CD14-positive monocyte (primary cell): ENCODE results near the gene ADAR. TPM values are rescaled to one million over a fixed set of nuclear protein-coding genes. Genes with fewer than 3 reads are reported as not detected.

Experiments
- DNase-seq, 3 donors: peaks; one replicate each; pipeline ENCODE4 v3.0.0-alpha.2; 2011 to 2022
- H2AFZ ChIP-seq: 2 replicates; pipeline ENCODE4 v1.6.0; 2012; ENCODE audit warnings: mild to moderate bottlenecking, low read depth, low read length, inconsistent platforms; ENCODE audit not compliant: insufficient read depth, poor library complexity, severe bottlenecking
- H3K27ac ChIP-seq, 2 donors: 1 replicate in 1 of 2; 2 replicates in 1 of 2; pipeline ENCODE4 v1.5.1; 2012 to 2013; ENCODE audit warnings: low read length in 2 of 2, control low read depth in 1 of 2, inconsistent platforms in 1 of 2, low read depth in 1 of 2, mild to moderate bottlenecking in 1 of 2
- H3K27me3 ChIP-seq, 2 donors: one replicate each; pipeline versions ENCODE4 v1.6.0 to v1.6.1; 2011 to 2013; ENCODE audit warnings: low read length in 2 of 2; ENCODE audit not compliant: control insufficient read depth in 2 of 2, insufficient read depth in 2 of 2
- H3K36me3 ChIP-seq, 2 donors: replicated peaks in 1 of 2; 1 replicate in 1 of 2; 2 replicates in 1 of 2; pipeline versions ENCODE4 v1.5.1 to v1.6.1; 2012 to 2013; ENCODE audit warnings: low read length in 2 of 2, control low read depth in 1 of 2, inconsistent platforms in 1 of 2, mild to moderate bottlenecking in 1 of 2; ENCODE audit not compliant: insufficient read depth in 2 of 2, control insufficient read depth in 1 of 2
- H3K4me1 ChIP-seq, 2 donors: 1 replicate in 1 of 2; 2 replicates in 1 of 2; pipeline versions ENCODE4 v1.5.1 to v1.6.1; 2012 to 2013; ENCODE audit warnings: low read length in 2 of 2, control low read depth in 1 of 2, inconsistent platforms in 1 of 2, mild to moderate bottlenecking in 1 of 2, moderate library complexity in 1 of 2; ENCODE audit not compliant: insufficient read depth in 2 of 2, control insufficient read depth in 1 of 2
- H3K4me2 ChIP-seq: replicated peaks from 2 replicates; pipeline ENCODE3; 2012; ENCODE audit warnings: low read length, moderate library complexity, mild to moderate bottlenecking; ENCODE audit not compliant: poor library complexity, severe bottlenecking; ENCODE audit errors: extremely low read depth
- H3K4me3 ChIP-seq, 3 experiments: fragments of 200-600 bp in 1 of 3; sonication (generic) in 1 of 3; replicated peaks in 1 of 3; 1 replicate in 2 of 3; 2 replicates in 1 of 3; pipeline ENCODE4 v1.5.1; 2011 to 2013; ENCODE audit warnings: low read length in 3 of 3, mild to moderate bottlenecking in 3 of 3, control low read depth in 2 of 3, low read depth in 2 of 3, inconsistent platforms in 1 of 3, moderate library complexity in 1 of 3
- H3K79me2 ChIP-seq: 2 replicates; pipeline ENCODE4 v1.6.0; 2012; ENCODE audit warnings: mild to moderate bottlenecking, control low read depth, inconsistent platforms, low read length, moderate library complexity; ENCODE audit not compliant: insufficient read depth
- H3K9ac ChIP-seq: 2 replicates; pipeline ENCODE4 v1.6.0; 2017; ENCODE audit warnings: low read length, mild to moderate bottlenecking; ENCODE audit not compliant: insufficient read depth, poor library complexity, severe bottlenecking
- H3K9me3 ChIP-seq, 2 donors: replicated peaks in 1 of 2; 1 replicate in 1 of 2; 2 replicates in 1 of 2; pipeline versions ENCODE4 v1.5.1 to v1.6.1; 2012 to 2013; ENCODE audit warnings: low read length in 2 of 2, control low read depth in 1 of 2; ENCODE audit not compliant: control insufficient read depth in 1 of 2, insufficient read depth in 1 of 2
- H4K20me1 ChIP-seq: 2 replicates; pipeline ENCODE4 v1.6.0; 2012; ENCODE audit warnings: mild to moderate bottlenecking, low read length, control low read depth, moderate library complexity; ENCODE audit not compliant: insufficient read depth
- H3K27ac Mint-ChIP-seq, 7 donors: one replicate each; pipeline ENCODE4 v1.8.0; 2020; ENCODE audit warnings: mild to moderate bottlenecking in 7 of 7, mixed read lengths in 7 of 7, moderate library complexity in 6 of 7, inconsistent platforms in 2 of 7
- H3K27me3 Mint-ChIP-seq, 3 donors: one replicate each; pipeline ENCODE4 v1.8.0; 2021 to 2022; ENCODE audit warnings: low read depth in 3 of 3, mild to moderate bottlenecking in 3 of 3, mixed read lengths in 3 of 3, moderate library complexity in 3 of 3, inconsistent platforms in 1 of 3
- H3K36me3 Mint-ChIP-seq, 2 donors: one replicate each; pipeline ENCODE4 v1.8.0; 2020; ENCODE audit warnings: mixed read lengths in 2 of 2, inconsistent platforms in 1 of 2, mild to moderate bottlenecking in 1 of 2
- H3K4me1 Mint-ChIP-seq: one replicate; pipeline ENCODE4 v1.8.0; 2020; ENCODE audit warnings: mild to moderate bottlenecking, mixed read lengths
- H3K4me3 Mint-ChIP-seq, 2 donors: one replicate each; pipeline ENCODE4 v1.8.0; 2020; ENCODE audit warnings: mild to moderate bottlenecking in 2 of 2, mixed read lengths in 2 of 2, moderate library complexity in 1 of 2
- H3K9me3 Mint-ChIP-seq, 7 donors: one replicate each; pipeline ENCODE4 v1.8.0; 2020 to 2022; ENCODE audit warnings: mixed read lengths in 7 of 7, mild to moderate bottlenecking in 6 of 7, moderate library complexity in 6 of 7, inconsistent platforms in 2 of 7
- WGBS: methylation state at CpG from one replicate; pipeline ENCODE4 v1.1.5; 2013; ENCODE audit warnings: missing lambda C conversion rate; ENCODE audit not compliant: insufficient coverage; 5-methylcytosine and 5-hydroxymethylcytosine counted together
- intact Hi-C, 2 donors: fragments of 100-400 bp; cut with micrococcal nuclease; formaldehyde crosslinking; loops; one replicate each; pipeline versions ENCODE4 v1.15.0 to v1.15.1; 2023
- polyA plus RNA-seq, 3 donors: library from polyadenylated mRNA; depleted of rRNA in 1 of 3; unstranded in 2 of 3; stranded (reverse) in 1 of 3; fragments of 300-500 nt in 2 of 3; fragments of >200 nt in 1 of 3; fragmentation: Illumina TruSeq in 2 of 3; gene quantifications; 1 replicate in 2 of 3; 2 replicates in 1 of 3; pipeline ENCODE4 v1.2.3, GENCODE V29; 2012 to 2021
- TF ChIP-seq, protein P1 (sequence below): fragments of 200-600 bp; IDR thresholded peaks from one replicate; pipeline ENCODE4 v1.8.0; 2022; ENCODE audit warnings: antibody characterized with exemption, mild to moderate bottlenecking

Gene ADAR
- polyA plus RNA-seq, 3 donors = 57.3 to 100 (median 91.6) TPM

DNA sequence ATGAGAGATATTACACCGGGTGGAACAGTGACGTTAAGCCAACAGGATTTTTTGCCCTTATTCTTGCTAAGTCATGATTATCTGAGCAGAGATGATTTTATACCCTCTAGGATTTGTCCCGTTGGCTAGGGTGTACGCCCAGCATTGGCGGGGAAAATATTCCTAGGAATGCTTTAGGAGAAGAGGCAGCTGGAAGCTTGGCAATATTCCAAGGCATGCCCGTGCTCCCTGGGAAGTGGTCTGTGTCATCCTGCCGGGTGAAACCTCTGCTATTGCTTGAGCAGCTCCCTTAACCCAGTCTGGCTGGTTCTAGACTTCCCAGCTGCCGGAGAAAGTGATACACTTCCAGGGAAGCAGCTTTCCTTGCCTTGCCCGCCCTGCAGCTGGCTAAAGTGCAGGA is 24.2 kb downstream of the ADAR start:
- H3K4me3 ChIP-seq = no peak overlapping the region
- Mint-ChIP-seq H3K4me3 (no peak overlapping the region), H3K9me3 (no peaks in the 10 kb centered on the region), H3K36me3 (peaks cover 96 to 100% of the 10 kb centered on the region in 2 donors), H3K4me1 (no peaks in the 10 kb centered on the region), H3K27ac (no peak overlapping the region), H3K27me3 (peaks cover 0 to 1% (median 0%) of the 10 kb centered on the region in 3 donors)
- no peak overlapping the region for H3K4me2 ChIP-seq
- 100% methylated on average over 5 of the region's 9 CpGs for WGBS
- H2AFZ ChIP-seq = no peak overlapping the region
- no peaks in the 10 kb centered on the region for H3K4me1 ChIP-seq
- no peak overlapping the region for H3K27ac ChIP-seq
- H3K79me2 ChIP-seq = no peaks in the 10 kb centered on the region
- no peaks in the 10 kb centered on the region for H3K9me3 ChIP-seq
- TF ChIP-seq, protein P1, sequence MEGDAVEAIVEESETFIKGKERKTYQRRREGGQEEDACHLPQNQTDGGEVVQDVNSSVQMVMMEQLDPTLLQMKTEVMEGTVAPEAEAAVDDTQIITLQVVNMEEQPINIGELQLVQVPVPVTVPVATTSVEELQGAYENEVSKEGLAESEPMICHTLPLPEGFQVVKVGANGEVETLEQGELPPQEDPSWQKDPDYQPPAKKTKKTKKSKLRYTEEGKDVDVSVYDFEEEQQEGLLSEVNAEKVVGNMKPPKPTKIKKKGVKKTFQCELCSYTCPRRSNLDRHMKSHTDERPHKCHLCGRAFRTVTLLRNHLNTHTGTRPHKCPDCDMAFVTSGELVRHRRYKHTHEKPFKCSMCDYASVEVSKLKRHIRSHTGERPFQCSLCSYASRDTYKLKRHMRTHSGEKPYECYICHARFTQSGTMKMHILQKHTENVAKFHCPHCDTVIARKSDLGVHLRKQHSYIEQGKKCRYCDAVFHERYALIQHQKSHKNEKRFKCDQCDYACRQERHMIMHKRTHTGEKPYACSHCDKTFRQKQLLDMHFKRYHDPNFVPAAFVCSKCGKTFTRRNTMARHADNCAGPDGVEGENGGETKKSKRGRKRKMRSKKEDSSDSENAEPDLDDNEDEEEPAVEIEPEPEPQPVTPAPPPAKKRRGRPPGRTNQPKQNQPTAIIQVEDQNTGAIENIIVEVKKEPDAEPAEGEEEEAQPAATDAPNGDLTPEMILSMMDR = no peak
- no peak for DNase-seq
- peaks cover 100% of the 10 kb centered on the region for H4K20me1 ChIP-seq
- no peak overlapping the region for H3K9ac ChIP-seq
- H3K27me3 ChIP-seq = no peaks in the 10 kb centered on the region
- H3K36me3 ChIP-seq = peaks cover 97 to 100% of the 10 kb centered on the region in 2 donors
- intact Hi-C loops = loop anchor here in 1 of 2 donors (10.0 kb wide), 1 partner anchor 61 kb away; no protein-coding TSS in a partner anchor

DNA sequence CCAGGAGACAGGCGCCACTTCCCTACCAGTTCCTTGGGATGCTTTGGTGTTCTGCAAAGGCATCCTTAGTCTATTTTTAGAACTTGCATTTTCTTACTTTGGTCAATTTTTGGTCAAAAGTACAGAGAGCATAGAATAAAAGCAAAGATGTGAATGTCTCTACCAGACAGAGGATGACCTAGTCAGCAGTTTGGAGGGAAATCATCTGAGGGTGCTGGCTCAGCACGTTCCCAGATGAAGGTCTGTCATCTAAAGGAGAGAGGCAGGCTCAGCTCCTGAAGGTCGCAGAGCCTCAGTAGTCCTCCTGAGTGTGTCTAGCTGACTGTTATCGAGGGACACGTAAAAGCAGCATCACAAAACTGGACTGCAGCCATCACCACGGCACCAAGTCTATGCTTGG is 25.1 kb downstream of the ADAR start:
- DNase-seq = no peak
- Histone ChIP-seq H2AFZ (no peak overlapping the region), H3K9me3 (no peaks in the 10 kb centered on the region), H3K9ac (no peak overlapping the region), H3K27ac (no peak overlapping the region), H3K4me3 (no peak overlapping the region), H3K4me1 (no peaks in the 10 kb centered on the region), H3K36me3 (peaks cover 93 to 99% of the 10 kb centered on the region in 2 donors), H4K20me1 (peaks cover 100% of the 10 kb centered on the region), H3K4me2 (no peak overlapping the region), H3K27me3 (no peaks in the 10 kb centered on the region), H3K79me2 (no peaks in the 10 kb centered on the region)
- intact Hi-C loops = loop anchor here in 1 of 2 donors (10.0 kb wide), 1 partner anchor 62 kb away; no protein-coding TSS in a partner anchor
- Mint-ChIP-seq H3K9me3 (no peaks in the 10 kb centered on the region), H3K27me3 (peaks cover 0 to 1% (median 0%) of the 10 kb centered on the region in 3 donors), H3K27ac (no peak overlapping the region), H3K4me1 (no peaks in the 10 kb centered on the region), H3K36me3 (peaks cover 93 to 97% of the 10 kb centered on the region in 2 donors), H3K4me3 (no peak overlapping the region)
- 100% methylated on average over 5 of the region's 6 CpGs for WGBS
- TF ChIP-seq, protein P1 = no peak
